ENCODE measurements around the gene RGL1. TPM values are rescaled to one million over a fixed set of nuclear protein-coding genes. Genes with fewer than 3 reads are reported as not detected.

Gene RGL1
- total and polyA plus RNA-seq, 2 donors (not counting 3 experiments of a cell fraction or from before 2014, with no cell fraction given), result 19.8 to 35.3 TPM

DNA sequence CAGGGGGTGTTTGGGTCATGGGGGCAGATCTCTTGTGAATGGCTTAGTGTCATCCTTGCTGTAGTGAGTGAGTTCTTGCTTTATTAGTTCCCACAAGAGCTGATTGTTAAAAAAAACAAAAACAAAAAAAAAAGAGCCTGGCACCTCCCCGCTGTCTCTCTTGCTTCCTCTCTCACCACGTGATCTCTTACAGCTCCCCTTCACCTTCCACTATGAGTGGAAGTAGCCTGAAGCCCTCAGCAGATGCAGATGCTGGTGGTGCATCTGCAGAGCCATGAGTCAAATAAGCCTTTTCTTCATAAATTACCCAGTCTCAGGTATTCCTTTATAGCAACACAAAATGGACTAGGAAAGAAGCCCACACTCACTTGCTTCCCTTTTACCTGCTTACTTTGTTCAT is 17.2 kb upstream of the RGL1 start:
- FAIRE-seq (no peak), DNase-seq (ENCODE audit: low read depth, low spot score) (no peak)
- no peaks in the 10 kb centered on the region for H3K79me2 ChIP-seq (ENCODE audit: control insufficient read depth, insufficient read depth, low read length)
- ChIA-PET POLR2A (no interaction called here), CTCF (no interaction called here)
- H3K4me1 ChIP-seq (ENCODE audit: control insufficient read depth, extremely low read depth, insufficient read depth, low read length), result peaks cover 20% of the 10 kb centered on the region
- H4K20me1 ChIP-seq (replicated peaks; ENCODE audit: control insufficient read depth, extremely low read depth, insufficient read depth, low read length), result no peaks in the 10 kb centered on the region
- H3K4me2 ChIP-seq (ENCODE audit: insufficient read depth, low read length), result no peak overlapping the region
- BruUV-seq (replicated peaks), result no TSS peak
- TF ChIP-seq POLR2A (IDR thresholded peaks at IDR 0.05; ENCODE audit: low read depth, low read length) (no peak), JUN (IDR thresholded peaks at IDR 0.05; ENCODE audit: borderline replicate concordance, insufficient read depth, insufficient read length, low read depth) (no peak), POLR2AphosphoS5 (IDR thresholded peaks at IDR 0.05; ENCODE audit: insufficient read depth, low read depth, low read length) (no peak), EZH2 (IDR thresholded peaks at IDR 0.05; ENCODE audit: borderline replicate concordance, low read depth, low read length, severe bottlenecking) (no peak), GATA2 (IDR thresholded peaks at IDR 0.05; ENCODE audit: insufficient read depth, insufficient read length, low read depth, low read length) (no peak), MYC (IDR thresholded peaks at IDR 0.05; ENCODE audit: low read depth, low read length) (no peak), FOS (IDR thresholded peaks at IDR 0.05; ENCODE audit: borderline replicate concordance, insufficient read depth, low read length) (no peak)
- TF ChIP-seq, protein P1, sequence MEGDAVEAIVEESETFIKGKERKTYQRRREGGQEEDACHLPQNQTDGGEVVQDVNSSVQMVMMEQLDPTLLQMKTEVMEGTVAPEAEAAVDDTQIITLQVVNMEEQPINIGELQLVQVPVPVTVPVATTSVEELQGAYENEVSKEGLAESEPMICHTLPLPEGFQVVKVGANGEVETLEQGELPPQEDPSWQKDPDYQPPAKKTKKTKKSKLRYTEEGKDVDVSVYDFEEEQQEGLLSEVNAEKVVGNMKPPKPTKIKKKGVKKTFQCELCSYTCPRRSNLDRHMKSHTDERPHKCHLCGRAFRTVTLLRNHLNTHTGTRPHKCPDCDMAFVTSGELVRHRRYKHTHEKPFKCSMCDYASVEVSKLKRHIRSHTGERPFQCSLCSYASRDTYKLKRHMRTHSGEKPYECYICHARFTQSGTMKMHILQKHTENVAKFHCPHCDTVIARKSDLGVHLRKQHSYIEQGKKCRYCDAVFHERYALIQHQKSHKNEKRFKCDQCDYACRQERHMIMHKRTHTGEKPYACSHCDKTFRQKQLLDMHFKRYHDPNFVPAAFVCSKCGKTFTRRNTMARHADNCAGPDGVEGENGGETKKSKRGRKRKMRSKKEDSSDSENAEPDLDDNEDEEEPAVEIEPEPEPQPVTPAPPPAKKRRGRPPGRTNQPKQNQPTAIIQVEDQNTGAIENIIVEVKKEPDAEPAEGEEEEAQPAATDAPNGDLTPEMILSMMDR (IDR thresholded peaks at IDR 0.05; ENCODE audit: extremely low read depth in 1 of 2, insufficient read depth in 1 of 2, low read depth in 1 of 2, low read length in 2 of 2), result no peak
- TF ChIP-seq, protein P2, sequence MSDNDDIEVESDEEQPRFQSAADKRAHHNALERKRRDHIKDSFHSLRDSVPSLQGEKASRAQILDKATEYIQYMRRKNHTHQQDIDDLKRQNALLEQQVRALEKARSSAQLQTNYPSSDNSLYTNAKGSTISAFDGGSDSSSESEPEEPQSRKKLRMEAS (IDR thresholded peaks at IDR 0.05; ENCODE audit: insufficient read depth, insufficient read length), result no peak
- no peak overlapping the region for H2AFZ ChIP-seq (ENCODE audit: low read depth, low read length)
- intact Hi-C loops (cut with micrococcal nuclease), result no loop called here
- H3K4me3 ChIP-seq (replicated peaks in 1 of 3; ENCODE audit: insufficient read depth in 1 of 3, low read depth in 1 of 3, low read length in 3 of 3), result no peak overlapping the region
- no peak overlapping the region for H3K9ac ChIP-seq (replicated peaks; ENCODE audit: extremely low read depth, insufficient read depth, low read length)
- H3K9me3 ChIP-seq (replicated peaks; ENCODE audit: control insufficient read depth, insufficient read depth, low read length), result no peaks in the 10 kb centered on the region
- H3K27me3 ChIP-seq (ENCODE audit: control insufficient read depth in 2 of 2, insufficient read depth in 2 of 2, low read length in 2 of 2), result no peaks in the 10 kb centered on the region
- H3K9me1 ChIP-seq (replicated peaks; ENCODE audit: control insufficient read depth, extremely low read depth, insufficient read depth, low read length), result no peaks in the 10 kb centered on the region
- dilution Hi-C loops (cut with MboI; ENCODE audit: extremely low pct_ligation_motif_present, low sequenced_read_pairs), result no loop called here
- no peaks in the 10 kb centered on the region for H3K36me3 ChIP-seq (ENCODE audit: control insufficient read depth in 2 of 2, extremely low read depth in 1 of 2, insufficient read depth in 2 of 2, low read length in 2 of 2)
- H3K27ac ChIP-seq (ENCODE audit: insufficient read depth, low read depth, low read length), result no peak overlapping the region

All from endothelial cell of umbilical vein (primary cell).